ENCODE measurements around the gene LMF1. TPM values are rescaled to one million over a fixed set of nuclear protein-coding genes. Genes with fewer than 3 reads are reported as not detected.

The LMF1 gene
- total and polyA plus RNA-seq, 9 of the 15 experiments (the other 6 are each of a cell fraction or from before 2014, with no cell fraction given): 0.11 to 1.6 (median 0.55) TPM; not detected in 1

GRCh38 chr16:830107-830870, 140.5 kb downstream of the LMF1 start:
- FAIRE-seq (no peak), ATAC-seq (no peak), DNase-seq (ENCODE audit: extremely low read depth in 1 of 4, low spot score in 3 of 4) (no peak)
- Histone ChIP-seq H4K20me1 (replicated peaks; ENCODE audit: control insufficient read depth, insufficient read depth, low read length) (no peaks in the 10 kb centered on the region), H3K27ac (ENCODE audit: extremely low read depth, low read depth, low read length) (no peak overlapping the region), H3K27me3 (ENCODE audit: control insufficient read depth in 2 of 2, insufficient read depth in 2 of 2, low read length in 2 of 2) (peaks cover 57 to 84% of the 10 kb centered on the region in 2 experiments; a peak in 4 of 5 replicates), H3K4me2 (ENCODE audit: insufficient read depth, low read length) (no peak overlapping the region), H3K9ac (ENCODE audit: insufficient read depth in 1 of 2, low read depth in 2 of 2, low read length in 2 of 2) (no peak overlapping the region), H3K79me2 (ENCODE audit: control insufficient read depth, insufficient read depth, low read length) (no peaks in the 10 kb centered on the region), H3K9me1 (ENCODE audit: control insufficient read depth, insufficient read depth, low read length) (no peaks in the 10 kb centered on the region), H3K9me3 (replicated peaks; ENCODE audit: control insufficient read depth, insufficient read depth, low read depth, low read length) (no peaks in the 10 kb centered on the region), H3K4me3 (no peak overlapping the region), H3K4me1 (replicated peaks in 1 of 2; ENCODE audit: control insufficient read depth in 2 of 2, insufficient read depth in 2 of 2, low read length in 2 of 2) (peaks cover 0 to 31% of the 10 kb centered on the region in 2 experiments; a peak in 3 of 5 replicates), H3K36me3 (ENCODE audit: control insufficient read depth, insufficient read depth, low read length) (no peaks in the 10 kb centered on the region), H2AFZ (ENCODE audit: low read depth, low read length) (no peak overlapping the region)
- 12% methylated on average over 41 of the region's 43 CpGs for WGBS (ENCODE audit: insufficient coverage, low coverage, missing lambda C conversion rate)
- ChIA-PET POLR2A (interaction anchor here (1.0 kb wide), 1 partner anchor 15 kb away, joined by 3 read pairs; no protein-coding TSS in a partner anchor), CTCF (ENCODE audit: low intra/inter-chr PET ratio) (no interaction called here)
- in situ Hi-C loops (cut with MboI) (no loop called here), intact Hi-C loops (cut with micrococcal nuclease) (no loop called here)
- TF ChIP-seq, protein P1, sequence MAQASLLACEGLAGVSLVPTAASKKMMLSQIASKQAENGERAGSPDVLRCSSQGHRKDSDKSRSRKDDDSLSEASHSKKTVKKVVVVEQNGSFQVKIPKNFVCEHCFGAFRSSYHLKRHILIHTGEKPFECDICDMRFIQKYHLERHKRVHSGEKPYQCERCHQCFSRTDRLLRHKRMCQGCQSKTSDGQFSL (CRISPR knock-in tag; IDR thresholded peaks at IDR 0.05): no peak
- TF ChIP-seq, protein P1 (tag; IDR thresholded peaks at IDR 0.05): no peak
- no peak for TF ChIP-seq ZNF436 (CRISPR knock-in tag; IDR thresholded peaks at IDR 0.05)
- TF ChIP-seq, protein P2, sequence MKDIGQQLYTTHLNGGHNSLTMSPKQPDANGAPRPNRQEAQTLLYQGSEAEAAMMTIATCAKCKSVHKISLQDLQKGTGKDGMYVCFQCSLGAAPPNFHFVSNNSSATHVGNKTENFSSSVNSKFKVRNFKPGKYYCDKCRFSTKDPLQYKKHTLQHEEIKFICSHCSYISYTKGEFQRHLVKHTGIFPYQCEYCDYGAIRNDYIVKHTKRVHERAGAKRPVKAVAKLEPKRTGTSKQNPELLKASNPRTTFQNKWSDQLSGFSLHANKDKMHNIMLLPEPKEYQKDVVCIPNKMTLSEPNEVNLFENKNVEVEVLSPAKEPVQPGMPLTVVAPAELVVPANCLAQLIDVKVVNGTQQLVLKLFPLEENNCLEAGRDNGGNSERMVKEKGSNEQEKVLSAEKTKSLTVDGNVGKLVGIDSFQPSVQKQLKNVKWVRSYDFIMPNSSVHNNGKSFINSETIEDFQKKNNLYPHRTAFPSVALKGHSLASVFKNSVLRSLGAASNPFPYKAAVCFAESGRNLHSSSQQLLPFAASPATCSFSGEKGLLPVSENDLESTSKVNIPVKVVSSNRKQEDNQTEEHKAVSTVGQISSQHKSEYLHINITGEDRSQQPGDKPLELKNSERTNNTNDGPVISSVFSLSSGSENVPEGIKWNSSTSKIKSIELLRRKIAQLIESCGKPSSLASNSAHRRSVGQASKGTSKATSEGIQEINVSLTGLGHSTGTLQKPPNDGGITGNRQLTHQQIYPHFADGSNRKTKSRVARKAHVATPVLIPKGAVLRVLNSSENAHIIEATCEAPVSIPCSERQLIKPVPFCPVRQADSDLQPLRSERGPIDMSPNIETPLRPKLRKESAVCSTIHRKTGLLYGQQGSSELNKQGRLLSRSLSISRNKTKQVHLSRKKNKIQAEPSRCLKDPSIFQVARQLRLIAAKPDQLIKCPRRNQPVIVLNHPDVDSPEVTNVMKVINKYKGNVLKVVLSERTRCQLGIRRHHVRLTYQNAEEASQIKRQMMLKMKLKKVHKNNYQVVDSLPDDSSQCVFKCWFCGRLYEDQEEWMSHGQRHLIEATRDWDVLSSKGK (CRISPR knock-in tag; IDR thresholded peaks at IDR 0.05): no peak
- no TSS peak for BruUV-seq (replicated peaks)

Data from K562 (cell line).